NCI-H146 (cell line): ENCODE results near the gene LHFPL2.

ENCODE experiments used
- DNase-seq: peaks from one replicate; lab custom pipeline; 2025; lab: John Stamatoyannopoulos, UW

The LHFPL2 gene

GRCh38 chr5:78523314-78524193 lies 125.0 kb downstream of the LHFPL2 start:
- DNase-seq = no peak

- no peak for DNase-seq
Observed at GRCh38 chr5:78522476-78523260, 125.9 kb downstream of the LHFPL2 start.

DNA sequence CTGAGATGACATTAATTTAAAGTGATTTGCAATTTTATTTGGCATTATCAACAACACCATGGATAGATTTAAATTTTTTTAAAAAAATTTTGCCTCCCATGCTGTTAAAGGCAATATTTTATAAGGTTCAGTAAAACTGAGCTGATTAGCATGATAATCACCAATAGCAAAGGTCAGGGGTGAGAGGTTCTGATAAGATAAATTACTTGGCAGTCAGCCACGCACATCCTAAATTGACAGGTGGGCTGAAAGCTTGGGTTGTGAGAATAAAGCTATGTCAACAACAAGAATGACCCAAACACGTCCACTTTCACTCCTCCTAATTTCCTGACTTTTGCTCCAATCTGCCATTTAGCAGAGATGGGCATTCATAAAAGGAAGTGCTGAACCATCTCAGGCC lies 127.1 kb downstream of the LHFPL2 start:
- peak; percentile 89 for DNase-seq

DNA sequence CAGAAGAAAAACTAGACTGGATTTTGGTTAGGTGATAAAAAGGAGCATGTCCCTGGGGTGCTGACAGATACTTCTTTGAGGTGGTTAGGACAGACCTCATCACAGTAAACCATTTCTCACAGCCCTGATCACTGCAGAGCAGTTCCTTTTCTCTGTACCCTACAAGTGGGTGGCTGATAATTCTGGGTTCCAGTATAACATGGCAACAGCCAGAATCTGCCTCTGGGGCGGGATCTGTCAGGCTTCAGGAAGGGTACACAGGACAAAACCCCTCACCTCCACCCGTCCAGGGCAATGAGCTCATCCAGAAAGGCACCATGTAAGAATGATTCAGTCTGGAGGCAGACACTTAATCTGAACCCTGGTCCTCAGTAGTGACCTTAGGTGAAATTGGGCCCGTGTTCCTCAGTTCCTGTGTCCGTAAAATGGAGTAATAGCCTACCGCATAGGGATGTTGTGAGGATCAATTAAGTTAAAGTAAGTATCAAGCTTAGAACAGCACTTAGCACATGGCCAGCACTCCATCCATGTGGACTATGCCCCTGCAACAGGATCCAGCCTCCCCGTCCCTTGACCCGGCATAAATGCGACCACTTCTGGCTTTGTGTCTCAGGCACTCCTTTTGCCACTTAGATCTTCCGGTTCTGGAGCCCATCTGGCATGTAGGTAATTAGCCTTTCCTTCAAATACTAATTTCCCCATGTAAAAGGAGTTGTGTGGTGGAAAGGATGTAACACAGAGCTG lies 129.2 kb downstream of the LHFPL2 start:
- DNase-seq = no peak

- no peak for DNase-seq
Observed at GRCh38 chr5:78518365-78519197, 130.0 kb downstream of the LHFPL2 start.

DNA sequence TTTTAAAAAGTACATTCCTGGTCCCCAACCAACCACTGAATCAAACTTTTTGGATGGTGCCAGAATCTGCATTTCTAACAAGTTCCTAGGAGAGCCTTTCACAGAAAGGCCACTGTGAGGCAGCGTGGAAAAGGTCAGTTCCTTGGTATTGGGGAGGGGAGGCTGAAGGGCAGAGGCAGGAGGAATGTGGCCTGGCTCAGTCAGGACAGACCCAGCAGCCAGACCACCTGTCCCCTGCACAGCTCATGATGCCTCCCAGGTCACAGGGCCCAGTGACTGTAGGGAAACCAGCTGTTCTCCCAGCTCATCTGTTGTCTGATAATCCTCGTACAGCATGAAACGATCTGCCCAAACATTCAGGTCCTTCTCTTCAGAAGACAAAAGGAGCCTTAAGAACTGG lies 132.9 kb downstream of the LHFPL2 start:
- DNase-seq = no peak

- no peak for DNase-seq
Observed at GRCh38 chr5:78514427-78515330, 133.9 kb downstream of the LHFPL2 start.

DNA sequence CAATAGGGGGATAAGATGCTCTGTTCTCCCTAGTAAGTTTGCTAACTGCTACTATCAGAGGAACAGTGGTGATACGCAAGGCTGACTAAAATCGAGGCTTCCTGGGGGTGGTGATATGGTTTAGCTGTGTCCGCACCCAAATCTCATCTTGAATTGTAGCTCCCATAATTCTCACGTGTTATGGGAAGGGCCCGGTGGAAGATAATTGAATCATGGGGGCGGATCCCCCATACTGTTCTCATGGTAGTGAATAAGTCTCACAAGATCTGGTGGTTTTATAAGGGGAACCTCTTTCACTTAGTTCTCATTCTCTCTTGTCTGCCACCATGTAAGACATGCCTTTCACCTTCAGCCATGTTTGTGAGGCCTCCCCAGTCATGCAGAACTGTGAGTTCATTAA lies 135.1 kb downstream of the LHFPL2 start:
- DNase-seq = no peak

- DNase-seq = no peak
Observed at GRCh38 chr5:78512435-78512834, 136.1 kb downstream of the LHFPL2 start.

- no peak for DNase-seq
Observed at GRCh38 chr5:78511121-78511906, 137.3 kb downstream of the LHFPL2 start.

DNA sequence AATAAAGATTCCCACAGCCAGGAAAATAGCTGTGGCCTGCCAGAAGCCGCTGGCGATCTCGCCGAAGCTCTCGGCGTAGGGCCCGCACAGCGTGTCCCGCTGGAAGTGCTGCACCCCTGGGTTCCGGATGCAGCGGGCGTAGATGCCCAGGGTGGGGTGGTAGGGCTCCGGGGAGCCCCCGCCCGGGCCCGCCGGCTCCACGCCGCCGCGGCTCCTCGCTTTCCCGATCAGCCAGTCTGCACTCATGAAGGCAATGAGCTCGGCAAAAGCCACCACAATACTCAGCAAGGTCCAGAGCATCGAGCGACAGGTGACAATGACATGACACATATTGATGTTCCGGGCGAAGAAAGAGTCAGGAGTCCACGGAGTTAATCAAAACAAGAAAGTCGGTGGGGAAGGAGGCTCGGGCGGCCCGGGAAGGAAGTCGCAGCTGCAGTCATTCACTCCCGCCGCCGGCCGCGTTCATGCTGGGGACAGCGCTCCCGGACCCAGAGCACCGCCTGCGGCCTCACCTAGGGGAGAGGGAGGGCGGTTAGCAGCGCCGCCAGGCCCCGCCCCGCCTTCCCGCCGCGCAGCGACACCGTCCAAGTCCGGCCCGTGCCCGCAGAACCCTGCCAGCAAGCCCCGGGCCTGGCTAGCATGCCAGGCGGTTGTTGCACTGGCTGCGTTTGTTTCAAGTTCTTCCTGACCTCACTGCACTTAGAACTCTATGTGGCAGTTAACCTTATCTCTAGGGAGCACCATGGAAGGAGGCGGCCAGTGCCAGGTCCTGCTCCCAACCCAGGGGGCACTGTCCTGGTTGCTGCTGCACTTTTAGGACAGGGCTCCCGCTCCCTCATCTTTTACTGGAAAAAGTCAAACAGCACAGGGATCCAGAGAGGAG lies 138.4 kb downstream of the LHFPL2 start:
- peak; percentile 68 for DNase-seq

GRCh38 chr5:78509145-78509865 lies 139.3 kb downstream of the LHFPL2 start:
- DNase-seq = no peak

GRCh38 chr5:78508186-78508765 lies 140.3 kb downstream of the LHFPL2 start:
- DNase-seq = no peak

DNA sequence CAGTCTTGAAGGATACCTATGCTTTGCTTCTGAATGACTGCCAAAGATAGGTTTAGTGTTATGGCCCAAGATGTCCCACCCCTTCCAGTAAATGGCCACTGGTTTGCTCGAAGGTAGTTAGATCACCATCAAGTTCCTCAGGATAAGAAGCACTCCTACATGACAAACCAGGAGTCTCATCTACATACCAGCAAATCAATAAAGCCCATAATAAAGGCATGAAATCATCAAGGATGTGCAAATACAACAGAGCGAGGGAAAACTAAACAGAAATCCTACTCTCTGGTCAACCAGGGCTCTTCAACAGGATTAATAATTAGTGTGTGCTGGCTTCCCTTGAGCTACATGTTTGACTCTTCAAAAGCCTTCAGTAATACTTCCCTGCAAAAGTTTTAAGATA lies 141.0 kb downstream of the LHFPL2 start:
- peak; percentile 15 for DNase-seq

GRCh38 chr5:78506261-78507024 lies 142.1 kb downstream of the LHFPL2 start:
- no peak for DNase-seq

- no peak for DNase-seq
Observed at GRCh38 chr5:78505860-78506259, 142.7 kb downstream of the LHFPL2 start.
